ENCODE results near the gene OR11H1.
"Not testable (repeated sequence)": the region's sequence is repeated elsewhere in the genome, so short reads cannot be mapped to it uniquely, and the experiment has no call there.

The OR11H1 gene, protein sequence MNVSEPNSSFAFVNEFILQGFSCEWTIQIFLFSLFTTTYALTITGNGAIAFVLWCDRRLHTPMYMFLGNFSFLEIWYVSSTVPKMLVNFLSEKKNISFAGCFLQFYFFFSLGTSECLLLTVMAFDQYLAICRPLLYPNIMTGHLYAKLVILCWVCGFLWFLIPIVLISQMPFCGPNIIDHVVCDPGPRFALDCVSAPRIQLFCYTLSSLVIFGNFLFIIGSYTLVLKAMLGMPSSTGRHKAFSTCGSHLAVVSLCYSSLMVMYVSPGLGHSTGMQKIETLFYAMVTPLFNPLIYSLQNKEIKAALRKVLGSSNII

GRCh38 chr22:15527892-15528291 lies at the start of gene OR11H1:
Gene OR11H1 (plus strand): TSS chr22:15528192. CDS start chr22:15528192, 0 bp downstream.
- DNase-seq, result not testable (repeated sequence)

DNA sequence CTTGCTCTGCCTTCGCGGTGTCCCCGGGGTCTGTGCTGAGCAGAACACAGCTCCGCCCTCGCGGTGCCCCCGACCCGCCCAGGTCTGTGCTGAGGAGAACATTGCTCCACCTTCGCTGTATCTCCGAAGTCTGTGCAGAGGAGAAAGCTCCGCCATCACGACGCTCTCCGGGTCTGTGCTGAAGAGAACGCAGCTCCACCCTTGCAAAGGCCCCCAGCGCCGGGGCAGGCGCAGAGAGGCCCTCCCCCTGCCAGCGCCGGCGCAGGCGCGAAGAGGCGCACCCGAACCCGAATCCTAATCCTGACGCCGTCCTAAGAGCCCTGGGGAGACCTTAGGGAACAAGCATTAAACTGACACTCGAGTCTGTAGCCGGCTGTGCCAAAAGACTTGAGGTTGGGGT lies 18.0 kb upstream of the OR11H1 start:
- DNase-seq, result not testable (repeated sequence)

DNA sequence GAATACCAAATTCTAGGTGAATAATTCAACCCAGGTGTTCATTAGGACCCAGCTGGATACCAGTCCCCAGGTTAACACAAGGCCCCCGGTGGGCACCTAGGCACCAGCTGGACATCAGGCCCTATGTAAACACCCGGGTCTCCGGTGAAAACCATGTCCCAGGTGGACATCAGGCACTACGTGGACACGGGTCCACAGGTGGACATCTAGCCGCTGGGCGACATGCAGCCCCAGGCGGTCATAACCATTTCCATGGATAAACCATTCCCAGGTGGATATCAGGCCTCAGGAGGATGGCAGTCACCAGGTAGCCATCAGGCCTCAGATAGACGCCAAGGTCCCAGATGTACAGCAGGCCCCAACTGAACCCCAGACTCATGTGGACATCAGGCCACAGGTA lies 12.1 kb upstream of the OR11H1 start:
- not testable (repeated sequence) for DNase-seq

GRCh38 chr22:15553767-15554166 lies 25.8 kb downstream of the OR11H1 start:
- not testable (repeated sequence) for DNase-seq

DNA sequence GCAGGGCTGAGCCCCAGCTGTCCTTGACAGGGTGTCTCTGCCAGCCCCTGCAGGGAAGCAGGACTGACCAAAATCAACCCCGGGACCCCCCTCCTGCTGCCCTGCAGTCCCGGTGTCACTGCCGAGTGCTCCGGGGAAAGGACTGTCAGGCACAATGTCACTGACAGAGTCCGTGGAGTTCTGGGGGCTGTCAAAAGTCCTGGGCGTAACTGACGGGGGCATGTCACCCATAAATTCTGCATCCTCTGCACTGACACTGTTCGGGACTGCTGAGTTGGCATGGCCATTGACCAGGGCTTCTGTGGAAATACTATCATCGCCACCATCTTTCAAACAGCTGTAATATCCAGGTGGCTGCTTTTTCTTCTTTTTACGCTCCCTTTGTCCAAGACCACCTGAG lies 35.5 kb downstream of the OR11H1 start:
- DNase-seq, result not testable (repeated sequence)

- not testable (repeated sequence) for DNase-seq
These were observed 37.1 kb downstream of the OR11H1 start for GRCh38 chr22:15565063-15565462.
